ENCODE measurements around the gene MAP1B. TPM values are rescaled to one million over a fixed set of nuclear protein-coding genes. Genes with fewer than 3 reads are reported as not detected.

The MAP1B gene
- total RNA-seq, 2 experiments from 2014 or later, result 0.06 TPM; not detected in 1

DNA sequence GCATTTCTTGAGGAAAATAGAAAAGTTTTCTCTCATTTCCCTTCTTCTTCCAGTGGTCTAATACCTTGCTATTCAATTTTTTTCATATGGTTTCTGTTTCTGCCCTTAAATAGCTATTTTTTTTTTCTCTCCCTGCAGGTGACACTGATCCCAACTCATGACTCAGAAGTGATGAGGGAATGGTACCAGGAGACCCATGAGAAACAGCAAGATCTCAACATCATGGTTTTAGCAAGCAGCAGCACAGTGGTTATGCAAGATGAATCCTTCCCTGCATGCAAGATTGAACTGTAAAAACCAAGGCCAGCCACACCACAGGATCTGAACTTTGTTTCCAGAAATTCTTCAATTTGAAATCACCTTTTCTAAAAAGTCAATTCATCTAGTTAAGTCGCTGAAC lies 97.7 kb downstream of the MAP1B start:
- no peak for DNase-seq
- Mint-ChIP-seq H3K9me3 (no peaks in the 10 kb centered on the region), H3K27ac (no peak overlapping the region), H3K27me3 (no peaks in the 10 kb centered on the region), H3K4me3 (no peak overlapping the region), H3K4me1 (no peaks in the 10 kb centered on the region), H3K36me3 (ENCODE audit: low read depth) (no peaks in the 10 kb centered on the region)
- ChIA-PET CTCF (no interaction called here), POLR2A (no interaction called here)

- no peaks in the 10 kb centered on the region for H3K4me1 Mint-ChIP-seq
- ChIA-PET CTCF (no interaction called here), POLR2A (no interaction called here)
- no peaks in the 10 kb centered on the region for H3K36me3 Mint-ChIP-seq (ENCODE audit: low read depth)
- H3K4me3 Mint-ChIP-seq, result no peak overlapping the region
- H3K27ac Mint-ChIP-seq, result no peak overlapping the region
- H3K27me3 Mint-ChIP-seq, result no peaks in the 10 kb centered on the region
- DNase-seq, result no peak
- H3K9me3 Mint-ChIP-seq, result no peaks in the 10 kb centered on the region
These were observed 98.2 kb downstream of the MAP1B start for GRCh38 chr5:72205431-72206009.

DNA sequence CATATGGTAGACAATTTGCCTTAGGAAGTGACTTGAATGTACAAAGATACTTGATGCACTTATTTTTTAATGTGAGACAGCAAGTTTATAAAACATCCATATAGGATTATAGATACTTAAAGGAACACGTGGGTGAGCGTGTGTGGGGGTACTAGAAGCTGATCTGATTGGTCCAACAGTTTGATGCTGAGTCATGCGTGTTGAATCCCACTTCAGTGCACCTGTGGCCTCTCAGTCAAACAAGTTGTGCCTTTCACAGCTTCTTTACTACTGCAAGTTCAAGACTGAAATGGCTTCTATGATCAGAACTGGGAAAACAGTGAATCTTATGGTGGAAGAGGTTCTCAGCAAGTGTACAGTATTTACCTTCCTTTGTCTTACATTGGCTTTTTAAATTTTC lies 98.9 kb downstream of the MAP1B start:
- no peaks in the 10 kb centered on the region for H3K9me3 Mint-ChIP-seq
- H3K4me3 Mint-ChIP-seq, result no peak overlapping the region
- no peaks in the 10 kb centered on the region for H3K4me1 Mint-ChIP-seq
- no peak for DNase-seq
- H3K36me3 Mint-ChIP-seq (ENCODE audit: low read depth), result no peaks in the 10 kb centered on the region
- H3K27ac Mint-ChIP-seq, result no peak overlapping the region
- no peaks in the 10 kb centered on the region for H3K27me3 Mint-ChIP-seq
- POLR2A ChIA-PET, result no interaction called here
- CTCF ChIA-PET, result no interaction called here

- H3K9me3 Mint-ChIP-seq, result no peaks in the 10 kb centered on the region
- no peak for DNase-seq
- H3K27ac Mint-ChIP-seq, result no peak overlapping the region
- H3K4me3 Mint-ChIP-seq, result no peak overlapping the region
- H3K36me3 Mint-ChIP-seq (ENCODE audit: low read depth), result no peaks in the 10 kb centered on the region
- H3K27me3 Mint-ChIP-seq, result no peaks in the 10 kb centered on the region
- POLR2A ChIA-PET, result no interaction called here
- H3K4me1 Mint-ChIP-seq, result no peaks in the 10 kb centered on the region
- CTCF ChIA-PET, result no interaction called here
These were observed 99.7 kb downstream of the MAP1B start for GRCh38 chr5:72206994-72207393.

DNA sequence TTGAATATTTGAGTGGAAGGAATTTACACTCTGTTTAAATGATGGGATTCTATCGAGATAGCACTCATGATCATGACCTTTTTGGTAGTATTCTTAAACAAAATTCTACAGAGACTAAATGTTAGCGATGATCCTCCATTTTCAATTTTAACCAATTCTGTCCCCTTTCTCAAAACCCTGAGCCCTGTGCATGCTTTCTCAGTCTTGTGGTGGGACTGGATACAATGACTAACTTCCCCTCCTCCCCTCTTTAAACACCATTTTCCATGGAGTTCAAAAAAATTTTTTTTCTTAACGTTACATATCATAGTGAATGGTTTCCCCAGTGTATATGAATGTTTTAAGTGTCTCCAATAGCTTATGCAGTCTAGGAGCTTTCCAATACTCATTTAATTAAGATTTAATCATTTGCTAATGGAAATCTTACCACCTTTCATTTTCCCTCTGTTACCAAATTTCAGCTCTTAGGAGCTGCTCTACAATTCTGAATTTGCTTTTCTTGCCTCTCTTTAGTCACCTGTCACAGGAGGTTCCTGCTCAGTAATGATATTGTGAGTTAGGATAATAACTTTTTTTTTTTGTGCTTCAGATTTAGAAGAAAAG lies 101.2 kb downstream of the MAP1B start:
- Mint-ChIP-seq H3K27ac (no peak overlapping the region), H3K4me1 (no peaks in the 10 kb centered on the region), H3K27me3 (no peaks in the 10 kb centered on the region), H3K4me3 (no peak overlapping the region), H3K9me3 (no peaks in the 10 kb centered on the region), H3K36me3 (ENCODE audit: low read depth) (no peaks in the 10 kb centered on the region)
- ChIA-PET POLR2A (no interaction called here), CTCF (interaction anchor here (0.6 to 1.0 kb wide), 2 partner anchors 30 to 100 kb away, joined by 3 read pairs; no protein-coding TSS in a partner anchor)
- no peak for DNase-seq

DNA sequence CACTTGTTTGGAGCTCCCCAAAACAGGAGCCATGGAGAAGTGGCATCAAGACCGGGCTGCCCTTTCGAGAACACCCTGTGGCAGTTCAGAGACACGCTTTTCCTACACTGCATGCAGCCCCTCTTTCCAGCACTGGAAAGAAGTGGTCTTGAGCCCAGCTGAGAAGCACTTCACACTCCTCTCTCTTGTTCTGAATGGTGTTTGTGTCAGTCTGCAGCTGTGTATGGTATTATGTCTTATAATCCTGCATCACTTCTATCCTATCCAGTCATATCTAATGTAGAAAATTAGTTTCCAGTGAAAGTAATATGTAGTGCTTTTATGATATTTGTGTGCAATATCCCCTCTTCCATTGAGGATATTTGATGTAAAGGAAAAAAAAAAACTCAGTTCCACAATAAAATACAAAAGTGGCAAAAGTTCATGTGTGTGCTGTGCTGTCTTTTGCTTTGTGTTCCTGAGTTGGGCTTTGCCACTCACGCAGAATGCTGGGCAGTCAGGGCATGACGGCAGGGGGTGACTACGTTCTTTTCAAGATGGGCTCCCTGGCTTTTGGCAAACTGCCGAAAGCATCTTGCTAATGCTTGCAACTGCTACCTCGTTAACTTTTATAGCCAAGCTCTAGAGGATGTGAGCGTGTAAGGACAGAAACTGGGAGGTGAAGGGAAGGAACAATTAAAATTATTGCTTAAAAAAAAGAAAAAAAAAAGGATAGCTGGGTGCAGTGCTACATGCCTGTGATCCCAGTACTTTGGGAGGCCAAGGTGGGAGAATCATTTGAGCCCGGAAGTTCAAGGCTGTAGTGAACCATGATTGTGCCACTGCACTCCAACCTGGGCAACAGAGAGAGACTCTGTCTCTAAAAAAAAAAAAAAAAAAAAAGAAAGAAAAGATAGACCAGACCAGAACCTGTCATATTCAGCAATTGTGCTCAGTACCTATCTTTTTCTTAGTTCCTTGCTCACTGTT lies 102.2 kb downstream of the MAP1B start:
- POLR2A ChIA-PET, result no interaction called here
- CTCF ChIA-PET, result interaction anchor here (1.0 kb wide), 1 partner anchor 99 kb away, joined by 3 read pairs; no protein-coding TSS in a partner anchor
- no peak overlapping the region for H3K27ac Mint-ChIP-seq

DNA sequence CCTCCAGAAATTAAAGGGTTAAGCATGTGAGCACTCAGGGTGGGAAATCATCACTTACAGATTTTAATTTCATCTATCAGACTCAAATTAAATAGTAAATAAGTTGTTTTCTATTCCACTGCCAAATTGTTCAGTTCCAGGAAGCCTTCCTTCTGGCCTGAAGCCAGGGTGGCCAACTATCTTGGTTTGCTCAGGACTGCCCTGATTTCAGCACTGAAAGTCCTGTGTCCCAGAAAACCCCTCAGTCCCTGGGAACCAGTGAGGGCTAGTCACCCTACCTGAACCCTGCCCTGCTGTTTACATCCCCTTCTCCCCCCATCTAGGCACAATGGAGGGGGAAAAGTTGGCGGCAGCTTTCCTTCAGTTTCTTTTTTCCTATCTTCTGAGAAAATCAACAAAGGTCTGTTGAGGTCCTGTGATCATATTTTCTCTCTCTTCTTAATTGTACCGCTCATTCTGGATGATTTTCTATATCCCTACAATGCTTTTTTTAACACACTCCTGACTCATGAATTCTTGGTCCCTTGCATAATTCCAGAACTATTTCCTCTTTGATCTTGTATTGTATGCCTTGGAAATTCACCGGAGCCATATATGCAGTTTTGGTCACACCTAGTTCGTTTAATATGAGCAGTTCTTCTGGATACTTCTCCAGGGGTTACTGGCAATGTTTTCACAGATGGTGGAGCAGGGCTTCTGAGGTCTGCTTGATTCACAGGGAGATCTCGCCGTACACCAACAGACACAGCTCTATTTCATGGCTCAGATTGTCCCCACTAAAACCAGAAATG lies 103.8 kb downstream of the MAP1B start:
- Mint-ChIP-seq H3K4me1 (no peaks in the 10 kb centered on the region), H3K27me3 (no peaks in the 10 kb centered on the region), H3K36me3 (ENCODE audit: low read depth) (no peaks in the 10 kb centered on the region), H3K27ac (no peak overlapping the region), H3K9me3 (no peaks in the 10 kb centered on the region), H3K4me3 (no peak overlapping the region)
- DNase-seq, result no peak
- POLR2A ChIA-PET, result no interaction called here
- CTCF ChIA-PET, result no interaction called here

More for the DNA sequence above, 102.2 kb downstream of the MAP1B start:
- H3K4me3 Mint-ChIP-seq, result no peak overlapping the region
- H3K9me3 Mint-ChIP-seq, result no peaks in the 10 kb centered on the region
- no peaks in the 10 kb centered on the region for H3K36me3 Mint-ChIP-seq (ENCODE audit: low read depth)
- H3K27me3 Mint-ChIP-seq, result no peaks in the 10 kb centered on the region
- H3K4me1 Mint-ChIP-seq, result no peaks in the 10 kb centered on the region
- DNase-seq, result no peak

GRCh38 chr5:72212171-72212570 lies 104.9 kb downstream of the MAP1B start:
- Mint-ChIP-seq H3K27ac (no peak overlapping the region), H3K9me3 (no peaks in the 10 kb centered on the region), H3K4me3 (no peak overlapping the region), H3K4me1 (no peaks in the 10 kb centered on the region), H3K36me3 (ENCODE audit: low read depth) (peaks cover under 1% of the 10 kb centered on the region), H3K27me3 (no peaks in the 10 kb centered on the region)
- DNase-seq, result no peak
- ChIA-PET CTCF (no interaction called here), POLR2A (no interaction called here)

DNA sequence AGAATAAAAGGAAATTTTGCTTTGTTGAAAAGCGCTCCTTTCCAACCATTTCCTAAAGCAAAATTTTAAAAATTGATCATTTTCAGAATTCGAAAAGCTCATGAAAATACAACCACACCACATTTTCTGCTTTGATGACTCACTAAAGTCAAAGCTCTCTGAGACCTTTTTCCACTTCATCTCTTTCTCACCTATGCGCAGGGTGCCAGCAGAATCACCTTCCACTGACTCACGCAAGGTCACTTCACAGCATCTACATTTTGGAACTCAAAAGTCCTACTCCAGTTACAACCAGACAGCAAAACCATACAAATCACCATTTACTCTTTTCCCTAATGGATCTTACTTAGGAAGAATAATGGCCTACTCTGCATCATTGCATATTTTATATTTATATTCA lies 106.2 kb downstream of the MAP1B start:
- Mint-ChIP-seq H3K36me3 (ENCODE audit: low read depth) (peaks cover 10% of the 10 kb centered on the region), H3K4me1 (no peaks in the 10 kb centered on the region), H3K9me3 (no peaks in the 10 kb centered on the region), H3K4me3 (no peak overlapping the region), H3K27me3 (no peaks in the 10 kb centered on the region), H3K27ac (no peak overlapping the region)
- CTCF ChIA-PET, result no interaction called here
- DNase-seq, result no peak
- POLR2A ChIA-PET, result no interaction called here

DNA sequence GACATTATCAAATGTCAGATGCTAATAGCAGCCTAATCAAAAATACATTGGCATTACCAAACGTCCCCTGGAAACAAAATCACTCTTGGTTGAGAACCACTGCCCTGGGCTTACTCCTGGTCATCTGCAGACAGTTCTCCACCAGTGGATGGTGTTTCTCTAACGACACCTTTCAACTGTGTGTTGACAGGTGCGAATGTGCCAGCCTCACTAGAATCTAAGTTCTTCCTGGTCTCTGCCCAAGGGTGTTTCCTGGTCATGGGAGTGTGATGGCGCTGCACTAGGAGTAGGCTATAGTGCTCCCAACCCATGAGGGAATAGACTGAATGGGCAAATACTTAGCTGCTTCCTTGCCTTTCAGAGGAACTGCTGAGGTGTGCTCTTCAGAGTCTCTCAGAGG lies 106.9 kb downstream of the MAP1B start:
- POLR2A ChIA-PET, result no interaction called here
- no peak overlapping the region for H3K27ac Mint-ChIP-seq
- H3K9me3 Mint-ChIP-seq, result no peaks in the 10 kb centered on the region
- DNase-seq, result no peak
- no peaks in the 10 kb centered on the region for H3K27me3 Mint-ChIP-seq
- H3K4me1 Mint-ChIP-seq, result no peaks in the 10 kb centered on the region
- CTCF ChIA-PET, result no interaction called here
- H3K4me3 Mint-ChIP-seq, result no peak overlapping the region
- H3K36me3 Mint-ChIP-seq (ENCODE audit: low read depth), result peaks cover 17% of the 10 kb centered on the region

GRCh38 chr5:72216756-72217155 lies 109.5 kb downstream of the MAP1B start:
- Mint-ChIP-seq H3K4me3 (no peak overlapping the region), H3K36me3 (ENCODE audit: low read depth) (peaks cover 38% of the 10 kb centered on the region), H3K4me1 (no peaks in the 10 kb centered on the region), H3K27ac (no peak overlapping the region), H3K27me3 (no peaks in the 10 kb centered on the region), H3K9me3 (no peaks in the 10 kb centered on the region)
- ChIA-PET POLR2A (no interaction called here), CTCF (no interaction called here)
- DNase-seq, result no peak

DNA sequence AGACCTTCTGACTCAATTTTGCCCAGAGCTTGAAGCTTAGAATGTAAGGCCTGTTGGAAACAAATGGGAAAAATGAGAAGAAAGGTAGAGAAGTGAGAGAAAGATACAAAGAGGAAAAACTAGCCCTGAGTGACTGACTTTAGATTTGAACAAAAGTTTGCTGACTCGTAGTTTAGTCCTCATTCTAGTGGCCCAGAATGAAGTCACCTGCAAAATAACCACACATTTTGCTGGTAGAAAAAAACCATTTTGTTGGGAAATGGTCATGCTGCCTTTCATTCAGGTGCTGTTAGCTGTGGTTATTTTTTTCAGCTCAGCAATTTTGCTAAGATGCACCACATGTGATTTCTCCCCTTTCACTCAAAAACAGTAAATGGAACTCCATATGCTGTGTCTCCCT lies 113.8 kb downstream of the MAP1B start:
- no peaks in the 10 kb centered on the region for H3K4me1 Mint-ChIP-seq
- H3K4me3 Mint-ChIP-seq, result no peak overlapping the region
- H3K27ac Mint-ChIP-seq, result no peak overlapping the region
- ChIA-PET CTCF (no interaction called here), POLR2A (no interaction called here)
- no peak for DNase-seq
- H3K36me3 Mint-ChIP-seq (ENCODE audit: low read depth), result peaks cover 55% of the 10 kb centered on the region
- H3K27me3 Mint-ChIP-seq, result no peaks in the 10 kb centered on the region
- H3K9me3 Mint-ChIP-seq, result no peaks in the 10 kb centered on the region

DNA sequence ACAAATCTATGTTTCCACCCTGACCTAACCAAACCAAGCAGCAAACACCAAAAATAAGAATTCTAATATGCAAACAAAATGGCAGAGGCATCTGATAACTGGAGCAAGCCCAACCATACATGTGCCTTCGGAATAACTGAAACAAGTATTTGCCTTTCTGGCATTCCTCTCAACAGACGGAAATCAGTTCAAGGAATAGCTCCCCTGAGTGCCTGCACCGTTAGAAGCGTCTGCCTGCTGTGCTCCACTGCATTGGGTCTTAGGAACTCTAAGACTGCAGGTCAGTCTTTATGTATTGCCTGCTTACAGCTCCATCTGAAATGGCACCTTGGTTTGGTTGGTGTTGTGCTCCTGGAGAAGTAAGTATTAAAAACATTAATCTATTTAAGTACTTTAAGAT lies 114.3 kb downstream of the MAP1B start:
- Mint-ChIP-seq H3K9me3 (no peaks in the 10 kb centered on the region), H3K27ac (no peak overlapping the region), H3K4me3 (no peak overlapping the region), H3K4me1 (no peaks in the 10 kb centered on the region), H3K27me3 (no peaks in the 10 kb centered on the region), H3K36me3 (ENCODE audit: low read depth) (peaks cover 58% of the 10 kb centered on the region)
- POLR2A ChIA-PET, result no interaction called here
- CTCF ChIA-PET, result no interaction called here
- no peak for DNase-seq

All from activated CD4-positive, alpha-beta T cell treated with anti-CD3 and anti-CD28 coated beads, Interleukin-2, amount 10 ng/mL, durations not matched to agents 7 days and 5 days (primary cell).